ENCODE data around the gene BAIAP3. TPM values are rescaled to one million over a fixed set of nuclear protein-coding genes. Genes with fewer than 3 reads are reported as not detected.

Gene BAIAP3
- total and polyA plus RNA-seq, 4 donors = 4.5 to 46.6 (median 11.9) TPM

- DNase-seq (no peak), ATAC-seq (ENCODE audit: insufficient read depth, low FRiP score) (no peak)
- Histone ChIP-seq H3K9me3 (ENCODE audit: control insufficient read depth in 4 of 4, insufficient read depth in 3 of 4, low read length in 3 of 4) (no peaks in the 10 kb centered on the region), H3K27ac (ENCODE audit: low read depth in 1 of 2, low read length in 1 of 2) (peak overlapping the region in 1 of 2 donors; percentile 97), H3K27me3 (ENCODE audit: control insufficient read depth in 3 of 3, insufficient read depth in 3 of 3, low read length in 2 of 3) (peaks cover 0 to 4% (median 0%) of the 10 kb centered on the region in 3 donors), H3K4me1 (ENCODE audit: control insufficient read depth in 5 of 5, insufficient read depth in 5 of 5, low read length in 5 of 5) (peaks cover 0 to 6% (median 0%) of the 10 kb centered on the region in 5 donors), H3K4me3 (no peak overlapping the region), H3K9ac (ENCODE audit: insufficient read depth in 1 of 2, low read length in 2 of 2) (no peak overlapping the region), H3K36me3 (ENCODE audit: control insufficient read depth in 4 of 4, insufficient read depth in 4 of 4, low read length in 4 of 4) (peaks cover 4 to 26% (median 9%) of the 10 kb centered on the region in 4 donors)
- WGBS, 2 donors = 96 to 97% methylated on average over 25 of the region's 25 CpGs
- no peak for TF ChIP-seq CTCF (IDR thresholded peaks at IDR 0.05; ENCODE audit: control extremely low read depth, extremely low read depth)
These were observed 44.8 kb downstream of the BAIAP3 start for GRCh38 chr16:1378087-1378803.

GRCh38 chr16:1378804-1379303 is 45.4 kb downstream of the BAIAP3 start:
- peak; percentile 12 to 42 (median 16) for DNase-seq
- H3K4me3 ChIP-seq = peak overlapping the region; percentile 57
- 9 to 12% methylated on average over 28 to 31 of the region's 31 CpGs for WGBS, 2 donors
- no peak for TF ChIP-seq CTCF (IDR thresholded peaks at IDR 0.05; ENCODE audit: control extremely low read depth, extremely low read depth)
- peak; percentile 85 for ATAC-seq (ENCODE audit: insufficient read depth, low FRiP score)
- H3K9ac ChIP-seq (ENCODE audit: insufficient read depth in 1 of 2, low read length in 2 of 2) = no peak overlapping the region
- peak overlapping the region; percentile 78 to 97 for H3K27ac ChIP-seq (ENCODE audit: low read depth in 1 of 2, low read length in 1 of 2)
- H3K4me1 ChIP-seq (ENCODE audit: control insufficient read depth in 5 of 5, insufficient read depth in 5 of 5, low read length in 5 of 5) = peaks cover 0 to 6% (median 0%) of the 10 kb centered on the region in 5 donors
- H3K27me3 ChIP-seq (ENCODE audit: control insufficient read depth in 3 of 3, insufficient read depth in 3 of 3, low read length in 2 of 3) = peaks cover 0 to 4% (median 0%) of the 10 kb centered on the region in 3 donors
- H3K36me3 ChIP-seq (ENCODE audit: control insufficient read depth in 4 of 4, insufficient read depth in 4 of 4, low read length in 4 of 4) = peaks cover 4 to 32% (median 9%) of the 10 kb centered on the region in 4 donors
- H3K9me3 ChIP-seq (ENCODE audit: control insufficient read depth in 4 of 4, insufficient read depth in 3 of 4, low read length in 3 of 4) = no peaks in the 10 kb centered on the region

- H3K4me3 ChIP-seq = peak overlapping the region; percentile 57
- no peak for TF ChIP-seq CTCF (IDR thresholded peaks at IDR 0.05; ENCODE audit: control extremely low read depth, extremely low read depth)
- H3K27ac ChIP-seq (ENCODE audit: low read depth in 1 of 2, low read length in 1 of 2) = peak overlapping the region; percentile 78 to 97
- DNase-seq = peak; percentile 26 to 59 (median 29)
- no peaks in the 10 kb centered on the region for H3K9me3 ChIP-seq (ENCODE audit: control insufficient read depth in 4 of 4, insufficient read depth in 3 of 4, low read length in 3 of 4)
- peak; percentile 88 for ATAC-seq (ENCODE audit: insufficient read depth, low FRiP score)
- H3K27me3 ChIP-seq (ENCODE audit: control insufficient read depth in 3 of 3, insufficient read depth in 3 of 3, low read length in 2 of 3) = peaks cover 0 to 4% (median 0%) of the 10 kb centered on the region in 3 donors
- peaks cover 4 to 32% (median 9%) of the 10 kb centered on the region in 4 donors for H3K36me3 ChIP-seq (ENCODE audit: control insufficient read depth in 4 of 4, insufficient read depth in 4 of 4, low read length in 4 of 4)
- no peak overlapping the region for H3K9ac ChIP-seq (ENCODE audit: insufficient read depth in 1 of 2, low read length in 2 of 2)
- peaks cover 0 to 6% (median 0%) of the 10 kb centered on the region in 5 donors for H3K4me1 ChIP-seq (ENCODE audit: control insufficient read depth in 5 of 5, insufficient read depth in 5 of 5, low read length in 5 of 5)
- WGBS, 2 donors = 5 to 6% methylated on average over 37 to 95 of the region's 95 CpGs
These were observed 46.0 kb downstream of the BAIAP3 start for GRCh38 chr16:1379304-1380076.
